IgD-negative memory B cell (primary cell): ENCODE data around the gene DGUOK. TPM values are rescaled to one million over a fixed set of nuclear protein-coding genes. Genes with fewer than 3 reads are reported as not detected.
A peak's percentile ranks its signal among the peaks of the same experiment; 100 is the strongest.

ENCODE experiments used
- H3K27ac Mint-ChIP-seq, 3 donors: one replicate each; pipeline ENCODE4 v1.8.0; 2020 to 2022; ENCODE audit warnings: mild to moderate bottlenecking in 3 of 3, mixed read lengths in 3 of 3, moderate library complexity in 1 of 3
- H3K27me3 Mint-ChIP-seq: one replicate; pipeline ENCODE4 v1.8.0; 2021; ENCODE audit warnings: mixed read lengths
- H3K36me3 Mint-ChIP-seq: one replicate; pipeline ENCODE4 v1.8.0; 2020; ENCODE audit warnings: mild to moderate bottlenecking, mixed read lengths
- H3K4me1 Mint-ChIP-seq, 3 donors: one replicate each; pipeline ENCODE4 v1.8.0; 2020 to 2022; ENCODE audit warnings: mixed read lengths in 3 of 3, mild to moderate bottlenecking in 1 of 3
- H3K4me3 Mint-ChIP-seq, 4 donors: one replicate each; pipeline ENCODE4 v1.8.0; 2020 to 2022; ENCODE audit warnings: mild to moderate bottlenecking in 4 of 4, mixed read lengths in 4 of 4, moderate library complexity in 3 of 4
- H3K9me3 Mint-ChIP-seq, 3 donors: one replicate each; pipeline ENCODE4 v1.8.0; 2020 to 2021; ENCODE audit warnings: mixed read lengths in 3 of 3, mild to moderate bottlenecking in 1 of 3
- polyA plus RNA-seq: library from polyadenylated mRNA; unstranded; fragments of 300-500 nt; fragmentation: Illumina TruSeq; gene quantifications from one replicate; pipeline ENCODE4 v1.2.3, GENCODE V29; 2021

The DGUOK gene
- polyA plus RNA-seq, 1 donor from 2014 or later, result 187 TPM

- H3K27ac Mint-ChIP-seq, result peak overlapping the region in 2 of 3 donors; percentile 7 to 65
- H3K36me3 Mint-ChIP-seq, result peaks cover 11% of the 10 kb centered on the region
- peaks cover 0 to 2% (median 0%) of the 10 kb centered on the region in 3 donors for H3K9me3 Mint-ChIP-seq
- H3K27me3 Mint-ChIP-seq, result no peaks in the 10 kb centered on the region
- peak overlapping the region in 1 of 4 donors; percentile 42 for H3K4me3 Mint-ChIP-seq
- peaks cover 44 to 56% (median 47%) of the 10 kb centered on the region in 3 donors for H3K4me1 Mint-ChIP-seq
Measured at GRCh38 chr2:73992036-73992435, 65.4 kb downstream of the DGUOK start.

DNA sequence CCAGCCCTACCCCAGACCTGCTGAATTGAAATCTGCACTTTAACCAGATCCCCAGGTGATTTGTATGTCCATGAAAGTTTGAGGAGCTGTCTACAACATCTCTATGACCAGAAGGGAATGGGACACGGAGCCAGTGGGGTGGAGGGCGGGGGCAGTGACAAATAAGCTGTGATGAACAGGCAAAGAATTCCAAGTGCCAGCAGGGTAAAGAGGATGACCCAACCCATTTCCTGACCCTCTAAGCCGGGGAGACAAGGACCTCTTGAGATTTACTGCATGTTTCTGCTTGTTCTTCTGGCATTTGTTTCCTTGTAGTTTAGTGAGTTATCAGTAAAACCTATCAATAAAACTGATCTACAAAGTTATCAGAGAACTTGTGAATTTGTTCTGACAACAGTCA, 66.7 kb downstream of the DGUOK start:
- H3K27ac Mint-ChIP-seq, result peak overlapping the region in 2 of 3 donors; percentile 11 to 59
- H3K27me3 Mint-ChIP-seq, result no peaks in the 10 kb centered on the region
- peaks cover 41 to 54% (median 47%) of the 10 kb centered on the region in 3 donors for H3K4me1 Mint-ChIP-seq
- peaks cover 11% of the 10 kb centered on the region for H3K36me3 Mint-ChIP-seq
- peaks cover 0 to 2% (median 0%) of the 10 kb centered on the region in 3 donors for H3K9me3 Mint-ChIP-seq
- peak overlapping the region in 1 of 4 donors; percentile 67 for H3K4me3 Mint-ChIP-seq

- Mint-ChIP-seq H3K9me3 (peaks cover 0 to 2% (median 0%) of the 10 kb centered on the region in 3 donors), H3K4me3 (no peak overlapping the region), H3K27ac (peak overlapping the region in 2 of 3 donors; percentile 11 to 64), H3K4me1 (peaks cover 42 to 54% (median 47%) of the 10 kb centered on the region in 3 donors), H3K27me3 (no peaks in the 10 kb centered on the region), H3K36me3 (peaks cover 11% of the 10 kb centered on the region)
Measured at GRCh38 chr2:73993778-73994177, 67.1 kb downstream of the DGUOK start.

DNA sequence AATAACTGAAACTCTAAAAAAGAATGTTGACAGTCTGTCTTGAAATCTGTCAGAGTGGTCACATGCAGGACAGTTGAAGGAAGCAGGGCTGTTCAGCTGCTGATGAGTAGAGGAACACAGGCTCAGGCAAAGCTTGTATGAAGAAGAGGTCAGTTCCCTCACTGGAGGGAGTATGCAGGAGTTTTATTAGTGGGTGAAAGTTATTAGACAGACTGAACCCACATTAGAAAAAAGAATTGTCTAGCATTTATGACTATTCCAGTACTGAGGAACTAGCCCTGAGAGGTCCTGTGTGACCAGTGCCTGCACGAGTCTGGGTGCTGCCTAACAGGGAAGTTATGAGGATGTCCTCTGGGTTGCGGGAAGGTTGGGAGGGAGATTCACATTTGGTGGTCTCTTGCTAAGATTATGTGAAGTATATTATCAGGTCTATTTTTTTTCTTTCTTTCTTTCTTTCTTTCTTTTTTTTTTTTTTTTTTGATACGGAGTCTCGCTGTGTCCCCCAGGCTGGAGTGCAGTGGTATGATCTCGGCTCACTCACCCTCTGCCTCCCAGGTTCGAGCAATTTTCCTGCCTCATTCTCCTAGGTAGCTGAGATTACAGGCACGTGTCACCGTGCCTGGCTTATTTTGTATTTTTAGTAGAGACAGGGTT, 67.6 kb downstream of the DGUOK start:
- Mint-ChIP-seq H3K4me1 (peaks cover 44 to 52% (median 47%) of the 10 kb centered on the region in 3 donors), H3K27me3 (no peaks in the 10 kb centered on the region), H3K9me3 (peaks cover 0 to 2% (median 0%) of the 10 kb centered on the region in 3 donors), H3K27ac (peak overlapping the region in 2 of 3 donors; percentile 11 to 64), H3K4me3 (peak overlapping the region in 1 of 4 donors; percentile 5), H3K36me3 (peaks cover 11% of the 10 kb centered on the region)

GRCh38 chr2:73995810-73996209, 69.1 kb downstream of the DGUOK start:
- no peak overlapping the region for H3K4me3 Mint-ChIP-seq
- no peak overlapping the region for H3K27ac Mint-ChIP-seq
- no peaks in the 10 kb centered on the region for H3K27me3 Mint-ChIP-seq
- peaks cover 0 to 2% (median 0%) of the 10 kb centered on the region in 3 donors for H3K9me3 Mint-ChIP-seq
- peaks cover 41 to 54% (median 47%) of the 10 kb centered on the region in 3 donors for H3K4me1 Mint-ChIP-seq
- H3K36me3 Mint-ChIP-seq, result peaks cover 4% of the 10 kb centered on the region

DNA sequence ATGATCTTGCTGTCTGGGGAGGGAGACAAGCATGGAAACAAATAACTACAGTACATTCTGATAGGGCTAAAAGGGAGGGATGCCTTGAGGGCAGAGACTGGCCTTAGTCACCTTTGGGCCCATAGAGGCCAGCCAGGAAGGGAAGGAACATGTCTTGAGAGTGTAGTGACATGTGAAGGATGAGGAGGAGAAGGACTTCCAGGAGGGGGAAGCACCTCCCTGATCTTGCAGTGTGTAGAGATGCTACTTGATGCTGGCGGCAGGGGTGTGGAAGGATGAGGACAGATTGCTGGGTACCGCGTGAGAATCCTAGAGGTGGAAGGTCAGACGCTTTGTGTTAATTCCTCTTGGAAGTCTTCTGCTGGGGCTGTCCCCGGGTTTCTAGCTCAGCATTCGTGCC, 71.1 kb downstream of the DGUOK start:
- Mint-ChIP-seq H3K27ac (peak overlapping the region; percentile 20 to 84 (median 59)), H3K4me1 (peaks cover 53 to 65% (median 61%) of the 10 kb centered on the region in 3 donors), H3K9me3 (no peaks in the 10 kb centered on the region), H3K4me3 (peak overlapping the region in 1 of 4 donors; percentile 1), H3K27me3 (no peaks in the 10 kb centered on the region), H3K36me3 (no peaks in the 10 kb centered on the region)

GRCh38 chr2:73998451-73998850, 71.8 kb downstream of the DGUOK start:
- H3K36me3 Mint-ChIP-seq, result no peaks in the 10 kb centered on the region
- no peaks in the 10 kb centered on the region for H3K27me3 Mint-ChIP-seq
- peak overlapping the region in 1 of 3 donors; percentile 84 for H3K27ac Mint-ChIP-seq
- peaks cover 48 to 61% (median 59%) of the 10 kb centered on the region in 3 donors for H3K4me1 Mint-ChIP-seq
- H3K4me3 Mint-ChIP-seq, result peak overlapping the region in 2 of 4 donors; percentile 22 to 48
- no peaks in the 10 kb centered on the region for H3K9me3 Mint-ChIP-seq

DNA sequence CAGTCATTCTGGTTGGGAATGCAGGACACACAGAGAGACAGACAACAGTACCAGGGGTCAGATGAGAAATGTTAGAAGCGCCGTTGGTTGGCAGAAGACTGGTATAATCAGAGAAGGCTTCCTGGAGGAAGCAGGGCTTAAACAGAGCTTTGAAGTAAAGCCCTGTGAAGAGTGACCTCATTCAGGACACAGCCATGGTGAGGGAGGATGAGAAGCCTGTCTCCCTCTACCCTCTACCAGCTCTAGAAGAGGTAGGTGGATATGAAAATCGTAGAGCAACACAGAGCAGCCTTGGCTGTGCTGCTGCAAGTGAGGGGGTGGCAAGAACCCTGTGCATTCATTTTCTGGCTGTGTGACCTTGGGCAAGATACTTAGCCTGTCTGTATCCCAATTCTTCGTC, 72.3 kb downstream of the DGUOK start:
- Mint-ChIP-seq H3K27me3 (no peaks in the 10 kb centered on the region), H3K4me3 (peak overlapping the region in 1 of 4 donors; percentile 22), H3K4me1 (peaks cover 43 to 57% (median 54%) of the 10 kb centered on the region in 3 donors), H3K27ac (peak overlapping the region in 1 of 3 donors; percentile 85), H3K36me3 (no peaks in the 10 kb centered on the region), H3K9me3 (no peaks in the 10 kb centered on the region)

GRCh38 chr2:73999881-74000597, 73.4 kb downstream of the DGUOK start:
- H3K4me3 Mint-ChIP-seq, result peak overlapping the region in 2 of 4 donors; percentile 24 to 77
- H3K4me1 Mint-ChIP-seq, result peaks cover 38 to 54% (median 46%) of the 10 kb centered on the region in 3 donors
- peak overlapping the region; percentile 17 to 92 (median 47) for H3K27ac Mint-ChIP-seq
- no peaks in the 10 kb centered on the region for H3K9me3 Mint-ChIP-seq
- no peaks in the 10 kb centered on the region for H3K27me3 Mint-ChIP-seq
- H3K36me3 Mint-ChIP-seq, result no peaks in the 10 kb centered on the region

- H3K27ac Mint-ChIP-seq, result peak overlapping the region; percentile 47 to 93 (median 92)
- H3K4me3 Mint-ChIP-seq, result peak overlapping the region in 2 of 4 donors; percentile 24 to 77
- no peaks in the 10 kb centered on the region for H3K27me3 Mint-ChIP-seq
- peaks cover 34 to 51% (median 43%) of the 10 kb centered on the region in 3 donors for H3K4me1 Mint-ChIP-seq
- H3K9me3 Mint-ChIP-seq, result no peaks in the 10 kb centered on the region
- H3K36me3 Mint-ChIP-seq, result no peaks in the 10 kb centered on the region
Measured at GRCh38 chr2:74000666-74001065, 74.0 kb downstream of the DGUOK start.

GRCh38 chr2:74001121-74001520, 74.4 kb downstream of the DGUOK start:
- H3K4me3 Mint-ChIP-seq, result peak overlapping the region; percentile 70 to 93 (median 88)
- peaks cover 34 to 53% (median 43%) of the 10 kb centered on the region in 3 donors for H3K4me1 Mint-ChIP-seq
- peak overlapping the region; percentile 92 to 93 (median 93) for H3K27ac Mint-ChIP-seq
- peaks cover 2% of the 10 kb centered on the region for H3K36me3 Mint-ChIP-seq
- no peaks in the 10 kb centered on the region for H3K27me3 Mint-ChIP-seq
- H3K9me3 Mint-ChIP-seq, result no peaks in the 10 kb centered on the region

- Mint-ChIP-seq H3K27me3 (no peaks in the 10 kb centered on the region), H3K9me3 (no peaks in the 10 kb centered on the region), H3K4me3 (peak overlapping the region; percentile 84 to 93 (median 90)), H3K27ac (peak overlapping the region; percentile 92 to 93 (median 93)), H3K4me1 (peaks cover 38 to 50% (median 42%) of the 10 kb centered on the region in 3 donors), H3K36me3 (peaks cover 2% of the 10 kb centered on the region)
Measured at GRCh38 chr2:74001781-74002504, 75.3 kb downstream of the DGUOK start.

- Mint-ChIP-seq H3K27ac (peak overlapping the region in 2 of 3 donors; percentile 67 to 92), H3K4me1 (peaks cover 38 to 48% (median 39%) of the 10 kb centered on the region in 3 donors), H3K4me3 (peak overlapping the region; percentile 84 to 93 (median 88)), H3K27me3 (no peaks in the 10 kb centered on the region), H3K9me3 (no peaks in the 10 kb centered on the region), H3K36me3 (peaks cover 4% of the 10 kb centered on the region)
Measured at GRCh38 chr2:74002505-74003421, 76.1 kb downstream of the DGUOK start.
